Middle frontal gyrus (tissue), 1 donor: ENCODE data around the gene KLRD1.
"Not testable (repeated sequence)": the region's sequence is repeated elsewhere in the genome, so short reads cannot be mapped to it uniquely, and the experiment has no call there.

ENCODE experiments used
- DNase-seq: peaks from one replicate; pipeline ENCODE4 v3.0.0-alpha.2; 2015; ENCODE audit warnings: low spot score; ENCODE audit errors: extremely low spot score

The KLRD1 gene

GRCh38 chr12:10338470-10338869, 30.8 kb downstream of the KLRD1 start:
- DNase-seq: not testable (repeated sequence)

DNA sequence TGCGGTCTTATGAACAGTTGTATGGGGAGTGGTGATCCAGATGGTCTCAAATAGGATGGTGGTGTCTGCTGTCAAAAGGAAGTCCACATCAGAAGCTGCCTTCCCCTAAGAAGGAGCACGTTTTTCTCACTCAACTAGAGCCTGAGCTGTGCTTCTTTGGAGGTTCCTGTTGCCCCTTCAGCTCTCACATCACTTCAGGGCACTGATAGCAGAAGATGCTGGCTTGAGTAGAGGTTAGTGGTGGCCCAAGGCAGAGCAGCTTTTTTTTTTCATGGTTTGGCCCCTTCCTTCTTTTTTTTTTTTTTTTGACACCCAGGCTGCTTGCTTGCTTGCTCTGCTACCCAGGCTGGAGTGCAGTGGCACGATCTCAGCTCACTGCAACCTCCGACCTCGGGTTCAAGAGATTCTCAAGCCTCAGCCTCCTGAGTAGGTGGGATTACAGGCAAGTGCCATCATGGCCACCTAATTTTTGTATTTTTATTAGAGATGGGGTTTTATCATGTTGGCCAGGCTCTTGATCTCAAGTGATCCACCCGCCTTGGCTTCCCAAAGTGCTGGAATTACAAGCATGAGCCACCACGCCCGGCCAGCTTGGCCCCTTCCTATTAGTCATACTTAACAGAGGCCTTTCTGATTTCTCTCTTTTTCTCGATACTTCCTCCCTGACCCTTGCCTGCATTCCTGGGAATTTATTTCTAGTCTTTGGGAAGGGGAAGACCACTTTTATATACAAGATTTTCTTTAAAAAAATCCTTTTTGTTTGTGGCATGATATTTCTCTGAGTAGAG, 31.6 kb downstream of the KLRD1 start:
- DNase-seq: no peak

GRCh38 chr12:10340946-10341345, 33.3 kb downstream of the KLRD1 start:
- DNase-seq: not testable (repeated sequence)

- DNase-seq: no peak
Observed at GRCh38 chr12:10341892-10342509, 34.3 kb downstream of the KLRD1 start.

- DNase-seq: not testable (repeated sequence)
Observed at GRCh38 chr12:10351457-10351856, 43.8 kb downstream of the KLRD1 start.

GRCh38 chr12:10354071-10354470, 46.4 kb downstream of the KLRD1 start:
- DNase-seq: no peak

DNA sequence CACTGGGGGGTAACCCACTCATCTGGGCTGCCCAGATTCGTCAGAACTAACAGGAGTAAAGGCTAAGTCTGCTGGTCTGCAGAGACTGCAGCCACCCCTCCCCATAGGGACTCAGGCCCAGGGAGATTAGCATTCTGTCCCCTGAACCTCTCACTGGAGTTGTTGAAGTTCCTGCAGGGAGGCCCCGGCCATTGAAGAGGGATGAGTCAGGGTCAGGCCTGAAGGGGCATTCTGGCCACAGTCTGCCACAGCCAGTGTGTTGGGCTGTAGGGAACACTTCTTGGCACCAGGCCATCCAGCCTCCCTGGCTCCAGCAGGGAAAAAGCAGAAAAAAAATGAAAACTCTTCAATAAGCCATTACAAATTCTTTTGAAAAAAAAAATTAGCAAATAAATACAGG, 46.8 kb downstream of the KLRD1 start:
- no peak for DNase-seq

- DNase-seq: no peak
Observed at GRCh38 chr12:10358131-10358530, 50.5 kb downstream of the KLRD1 start.

GRCh38 chr12:10358969-10359368, 51.3 kb downstream of the KLRD1 start:
- DNase-seq: no peak

- DNase-seq: no peak
Observed at GRCh38 chr12:10361084-10361483, 53.4 kb downstream of the KLRD1 start.

DNA sequence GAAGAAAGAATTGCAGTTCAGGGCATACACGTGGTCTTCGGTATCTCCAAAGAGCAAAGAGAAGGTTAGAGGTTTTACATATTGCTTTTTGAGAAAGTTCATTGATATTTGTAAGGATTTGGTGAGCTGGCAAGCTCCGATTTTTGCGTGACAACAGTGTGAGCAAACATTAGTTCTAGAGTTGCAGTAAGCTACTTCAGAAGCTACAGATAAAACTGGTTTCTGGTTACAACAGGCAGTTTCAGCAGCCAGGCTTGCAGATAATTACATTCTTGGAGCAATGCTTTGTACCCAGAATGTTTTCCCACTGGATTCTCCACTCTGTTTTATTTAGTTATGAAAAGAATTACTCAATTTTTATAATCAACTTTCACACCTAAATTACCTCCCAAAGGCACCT, 54.0 kb downstream of the KLRD1 start:
- no peak for DNase-seq

DNA sequence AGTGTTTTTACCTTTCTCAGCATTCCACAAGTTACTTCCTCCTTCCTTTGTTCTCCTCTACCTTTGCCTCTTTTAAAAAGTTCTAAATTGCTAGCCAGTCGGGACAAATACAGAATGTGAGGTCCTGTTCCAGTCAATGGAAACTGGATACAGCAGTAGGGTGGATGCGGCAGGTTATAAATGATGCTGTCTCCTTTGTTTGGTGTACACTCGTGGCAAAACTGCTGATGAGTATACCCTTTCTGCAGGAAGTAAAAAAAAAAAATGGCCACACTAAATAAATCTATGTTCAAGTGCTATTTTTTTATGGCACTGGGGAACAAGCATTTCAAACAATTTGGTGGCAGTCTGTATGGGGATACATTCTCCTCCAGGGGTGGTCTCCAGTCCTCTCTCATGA, 54.7 kb downstream of the KLRD1 start:
- no peak for DNase-seq

GRCh38 chr12:10362828-10363657, 55.4 kb downstream of the KLRD1 start:
- DNase-seq: no peak

GRCh38 chr12:10363658-10363913, 55.9 kb downstream of the KLRD1 start:
- DNase-seq: no peak

DNA sequence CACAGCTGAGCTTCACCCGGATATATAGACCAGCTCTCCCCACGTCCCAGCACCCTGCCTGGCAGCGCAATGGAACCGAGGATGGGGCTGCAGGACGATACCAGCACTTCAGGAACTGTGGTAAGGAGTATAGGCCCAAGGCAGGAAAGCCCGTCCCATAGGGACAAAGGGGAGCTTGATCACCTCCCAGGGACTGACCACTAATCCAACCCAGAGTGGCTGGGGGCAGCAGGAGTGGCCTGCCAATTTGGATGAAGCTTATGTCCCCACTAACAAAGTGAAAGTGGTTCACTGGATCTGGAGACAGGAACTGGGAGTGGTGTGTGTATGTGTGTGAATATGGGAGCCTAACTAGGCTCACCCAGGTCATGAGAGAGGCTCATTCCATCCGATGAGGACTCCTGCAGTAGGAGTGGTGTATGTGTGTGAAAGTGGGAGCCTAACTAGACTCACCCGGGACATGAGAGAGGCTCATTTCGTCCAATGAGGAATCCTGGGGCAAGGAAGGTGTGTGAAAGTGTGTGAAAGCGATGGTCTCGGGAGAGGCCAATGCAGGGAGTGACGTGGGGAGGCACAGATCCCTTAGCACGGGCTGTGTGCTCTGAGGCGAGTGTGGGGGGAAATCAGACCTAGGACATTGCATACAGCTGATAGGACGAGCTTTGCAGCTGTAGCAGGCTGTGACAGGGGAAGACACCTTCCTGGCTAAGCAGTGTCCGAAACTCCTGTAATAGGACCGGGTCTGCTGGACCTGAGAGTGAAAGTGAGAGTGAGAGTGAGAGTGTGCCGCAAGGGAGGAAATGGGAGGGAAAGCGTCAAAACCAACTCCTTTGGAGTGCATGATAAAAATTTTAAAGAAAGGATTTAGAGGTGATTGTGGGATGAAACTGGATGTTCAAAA, 56.5 kb downstream of the KLRD1 start:
- no peak for DNase-seq

- peak; percentile 49 for DNase-seq
Observed at GRCh38 chr12:10364815-10365622, 57.3 kb downstream of the KLRD1 start.

DNA sequence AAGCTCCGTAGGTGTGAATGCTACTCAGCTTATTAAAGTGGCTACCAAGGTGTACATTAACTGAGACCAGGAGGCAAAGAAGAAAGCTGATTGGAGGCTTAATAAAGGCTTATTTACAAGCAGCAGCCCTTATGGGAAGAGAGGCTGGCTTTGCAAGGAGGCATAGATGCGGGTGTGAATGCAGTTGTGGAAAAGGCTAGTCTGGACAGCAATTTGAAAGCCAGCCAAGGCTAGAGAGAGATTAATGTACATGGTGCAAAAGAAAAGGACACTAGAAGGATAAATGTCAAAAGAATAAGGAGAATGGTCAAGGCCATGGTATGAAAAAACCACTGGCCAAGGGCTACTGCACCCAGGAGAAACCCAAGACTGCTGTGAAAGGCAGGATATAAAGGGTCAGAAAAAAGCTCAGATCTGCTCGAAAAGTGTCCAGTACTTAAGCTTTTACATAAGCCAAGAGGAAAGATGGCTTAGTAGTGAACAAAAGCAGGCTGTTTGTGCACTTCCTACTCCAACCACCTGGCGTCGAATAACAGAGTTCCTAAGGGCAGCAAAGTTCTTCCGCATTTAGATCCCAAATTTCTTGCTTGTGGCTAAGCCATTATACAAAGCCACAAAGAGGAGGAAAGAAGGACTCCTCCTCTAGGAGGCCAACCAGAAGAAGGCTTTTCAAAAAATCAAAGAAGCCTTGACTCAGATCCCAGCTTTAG, 58.2 kb downstream of the KLRD1 start:
- DNase-seq: no peak

- DNase-seq: no peak
Observed at GRCh38 chr12:10366875-10367274, 59.2 kb downstream of the KLRD1 start.

DNA sequence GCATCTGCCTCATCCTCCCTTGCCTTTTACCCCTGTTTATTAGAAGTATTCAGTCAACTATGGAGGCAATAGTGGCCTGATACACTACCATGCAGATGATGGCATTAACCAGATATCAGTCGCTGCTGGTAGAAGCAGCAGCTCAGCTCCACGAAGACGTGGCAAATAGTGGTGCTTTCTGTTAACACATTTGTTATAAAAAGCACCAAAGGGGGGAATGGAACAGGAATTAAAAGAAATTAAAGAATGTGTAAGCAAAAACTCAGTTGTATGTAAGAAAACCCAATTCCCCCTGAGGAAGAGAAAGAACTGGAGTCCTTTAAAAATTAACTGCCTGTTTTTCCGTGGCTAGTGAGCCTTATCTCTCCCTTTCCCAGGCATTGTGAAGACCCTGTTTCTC, 60.0 kb downstream of the KLRD1 start:
- not testable (repeated sequence) for DNase-seq
